Kidney epithelial cell (primary cell): ENCODE measurements around the gene HIF1A. TPM values are rescaled to one million over a fixed set of nuclear protein-coding genes. Genes with fewer than 3 reads are reported as not detected.

Source experiments
- DNase-seq: peaks from one replicate; pipeline ENCODE4 v3.0.0-alpha.2; 2010; ENCODE audit warnings: low read depth
- H3K27me3 ChIP-seq: 2 replicates; pipeline ENCODE4 v1.6.0; 2011; ENCODE audit warnings: low read length; ENCODE audit not compliant: control insufficient read depth, insufficient read depth
- H3K36me3 ChIP-seq: 2 replicates; pipeline ENCODE4 v1.5.1; 2011; ENCODE audit warnings: low read length; ENCODE audit not compliant: control insufficient read depth, insufficient read depth
- H3K4me3 ChIP-seq: 2 replicates; pipeline ENCODE4 v1.5.1; 2011; ENCODE audit warnings: low read depth, mild to moderate bottlenecking, control low read depth, low read length
- total RNA-seq: library from RNA; depleted of rRNA; stranded (reverse); fragments of >200 nt; gene quantifications from 2 replicates; pipeline ENCODE4 v1.2.3, GENCODE V29; 2015
- TF ChIP-seq, protein P1 (sequence below): IDR thresholded peaks from 2 replicates; pipeline ENCODE4 v1.5.1; 2011; ENCODE audit warnings: mild to moderate bottlenecking, moderate library complexity, low read length, control low read depth, inconsistent platforms; ENCODE audit not compliant: insufficient read depth, poor library complexity, severe bottlenecking

HIF1A gene
- total RNA-seq, 1 donor from 2014 or later, result 307 TPM

DNA sequence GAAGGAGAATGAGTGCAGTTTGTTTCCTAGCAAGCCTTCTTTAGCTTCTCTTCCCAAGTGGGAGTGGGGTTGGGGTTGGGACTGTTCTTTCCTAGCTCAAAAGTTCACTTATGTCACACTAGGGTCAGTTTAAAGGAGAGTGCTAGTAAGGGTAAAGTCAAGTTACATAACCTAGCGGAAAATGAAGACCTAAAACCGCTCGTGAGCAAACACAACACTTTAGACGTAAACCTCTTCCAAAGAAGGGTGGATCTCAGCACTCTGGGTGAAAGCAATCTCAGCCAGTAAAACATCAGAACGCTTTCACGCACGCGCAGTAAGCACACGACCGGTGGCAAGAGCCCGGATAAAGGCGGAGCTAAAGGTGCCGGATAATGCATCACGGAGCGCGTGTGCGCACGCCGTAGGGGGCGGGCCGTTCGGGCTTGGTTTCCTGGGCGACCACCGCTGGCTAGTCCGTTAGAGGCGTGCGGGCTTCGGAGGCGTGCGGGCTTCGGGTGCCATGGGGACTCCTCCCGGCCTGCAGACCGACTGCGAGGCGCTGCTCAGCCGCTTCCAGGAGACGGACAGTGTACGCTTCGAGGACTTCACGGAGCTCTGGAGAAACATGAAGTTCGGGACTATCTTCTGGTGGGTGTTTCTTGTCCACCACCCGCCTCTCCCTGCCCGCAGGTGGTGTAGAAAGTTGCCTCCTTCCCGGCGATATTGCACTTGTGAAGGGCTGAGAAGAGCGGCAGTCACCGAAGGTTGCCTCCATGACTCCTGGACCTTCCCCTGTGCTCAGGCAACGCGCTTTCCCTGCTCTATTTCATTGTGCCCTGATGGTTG is 66.9 kb downstream of the HIF1A start, which contains the start of gene SNAPC1:
TSS of gene SNAPC1 (plus strand) at position 462 of the 828 bp plus-strand sequence. CDS start at position 503, 41 bp downstream.
- Histone ChIP-seq H3K27me3 (no peaks in the 10 kb centered on the region), H3K4me3 (peak within 1 kb of the TSS; percentile 93), H3K36me3 (no peaks in the 10 kb centered on the region)
- peak; percentile 94 for DNase-seq
- TF ChIP-seq, protein P1, sequence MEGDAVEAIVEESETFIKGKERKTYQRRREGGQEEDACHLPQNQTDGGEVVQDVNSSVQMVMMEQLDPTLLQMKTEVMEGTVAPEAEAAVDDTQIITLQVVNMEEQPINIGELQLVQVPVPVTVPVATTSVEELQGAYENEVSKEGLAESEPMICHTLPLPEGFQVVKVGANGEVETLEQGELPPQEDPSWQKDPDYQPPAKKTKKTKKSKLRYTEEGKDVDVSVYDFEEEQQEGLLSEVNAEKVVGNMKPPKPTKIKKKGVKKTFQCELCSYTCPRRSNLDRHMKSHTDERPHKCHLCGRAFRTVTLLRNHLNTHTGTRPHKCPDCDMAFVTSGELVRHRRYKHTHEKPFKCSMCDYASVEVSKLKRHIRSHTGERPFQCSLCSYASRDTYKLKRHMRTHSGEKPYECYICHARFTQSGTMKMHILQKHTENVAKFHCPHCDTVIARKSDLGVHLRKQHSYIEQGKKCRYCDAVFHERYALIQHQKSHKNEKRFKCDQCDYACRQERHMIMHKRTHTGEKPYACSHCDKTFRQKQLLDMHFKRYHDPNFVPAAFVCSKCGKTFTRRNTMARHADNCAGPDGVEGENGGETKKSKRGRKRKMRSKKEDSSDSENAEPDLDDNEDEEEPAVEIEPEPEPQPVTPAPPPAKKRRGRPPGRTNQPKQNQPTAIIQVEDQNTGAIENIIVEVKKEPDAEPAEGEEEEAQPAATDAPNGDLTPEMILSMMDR, result no peak

DNA sequence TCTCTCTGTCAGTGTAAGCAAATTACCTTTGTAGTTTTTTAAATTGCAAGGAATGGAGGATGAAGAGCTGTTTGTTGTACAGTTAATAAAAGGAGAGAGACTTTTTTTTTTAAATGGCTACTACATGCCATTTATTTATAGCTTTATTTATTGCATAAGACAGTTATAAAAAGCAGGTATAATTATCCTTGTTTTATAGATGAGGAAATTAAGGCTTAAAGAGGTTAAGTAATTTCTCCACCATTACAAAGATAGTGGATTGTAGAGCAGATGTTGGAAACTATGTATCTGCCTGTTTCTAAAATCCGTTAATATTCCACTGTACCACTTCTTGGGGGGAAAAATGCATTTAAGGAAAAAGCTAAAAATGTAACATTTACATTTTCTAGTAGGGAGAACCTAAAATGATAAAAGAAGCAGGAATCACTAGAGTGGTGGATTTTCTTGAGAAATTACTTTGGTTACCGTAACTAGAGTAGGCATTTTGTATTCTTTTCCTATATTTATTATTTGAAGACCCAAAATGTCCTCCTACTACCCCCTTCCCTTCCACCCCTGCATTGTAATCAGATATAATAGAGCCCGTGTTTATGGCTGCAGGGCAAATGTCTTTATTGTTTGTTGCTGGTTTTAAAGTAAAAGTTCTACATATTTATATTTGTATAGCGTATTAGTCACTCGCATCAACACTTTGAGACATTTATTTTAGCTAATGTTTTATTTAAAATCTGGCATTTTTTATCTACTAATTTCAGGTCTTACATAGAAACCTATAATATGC is 69.2 kb downstream of the HIF1A start:
- H3K4me3 ChIP-seq, result peak overlapping the region; percentile 93

DNA sequence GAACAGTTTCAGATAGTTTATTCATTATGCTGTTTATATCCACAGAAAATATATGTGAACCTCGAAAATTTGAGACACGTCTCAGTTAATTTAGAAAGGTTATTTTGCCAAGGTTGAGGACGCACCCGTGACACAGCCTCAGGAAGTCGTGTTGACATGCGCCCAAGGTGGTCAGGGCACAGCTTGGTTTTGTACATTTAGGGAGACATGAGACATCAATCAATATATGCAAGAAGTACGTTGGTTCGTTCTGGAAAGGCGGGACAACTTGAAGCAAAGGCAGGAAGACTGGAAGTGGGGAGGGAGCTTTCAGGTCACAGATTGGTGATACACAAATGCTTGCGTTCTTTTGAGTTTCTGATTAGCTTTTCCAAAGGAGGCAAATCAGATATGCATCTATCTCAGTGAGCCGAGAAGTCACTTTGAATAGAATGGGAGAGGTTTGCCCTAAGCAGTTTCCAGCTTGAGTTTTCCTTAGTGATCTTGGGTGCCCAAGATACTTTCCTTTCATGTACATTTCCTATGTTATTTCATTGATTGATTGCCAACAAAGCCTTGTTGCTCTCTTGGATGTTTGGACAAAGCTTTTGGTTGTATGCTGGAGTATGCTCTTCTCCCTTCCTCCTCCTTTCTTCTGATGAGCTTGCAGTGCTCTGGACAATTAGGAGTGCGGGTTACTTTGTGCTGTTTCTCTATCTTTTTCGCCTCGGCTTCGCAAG is 70.1 kb downstream of the HIF1A start:
- no peak for DNase-seq
- Histone ChIP-seq H3K36me3 (no peaks in the 10 kb centered on the region), H3K27me3 (no peaks in the 10 kb centered on the region), H3K4me3 (peak overlapping the region; percentile 36)
- TF ChIP-seq, protein P1, result no peak

More for the DNA sequence above, 69.2 kb downstream of the HIF1A start:
- TF ChIP-seq, protein P1, result no peak
- Histone ChIP-seq H3K27me3 (no peaks in the 10 kb centered on the region), H3K36me3 (no peaks in the 10 kb centered on the region)
- no peak for DNase-seq

DNA sequence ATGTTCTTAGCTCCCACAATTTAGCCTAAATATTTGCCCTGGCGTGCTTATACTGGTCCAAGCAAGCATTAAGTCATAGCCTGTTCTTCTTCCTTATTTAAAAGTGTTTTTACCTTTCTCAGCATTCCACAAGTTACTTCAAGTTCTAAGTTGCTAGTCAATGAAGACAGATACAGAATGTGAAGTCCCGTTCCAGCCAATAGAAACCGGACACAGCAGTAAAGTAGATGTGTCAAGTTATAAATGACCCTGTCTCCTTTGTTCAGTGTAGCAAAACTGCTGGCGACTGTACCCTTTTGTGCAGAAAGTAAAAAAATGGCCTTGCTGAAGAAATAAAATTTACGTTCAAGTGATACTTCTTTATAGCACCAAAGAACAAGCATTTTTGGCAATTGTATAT is 70.8 kb downstream of the HIF1A start:
- Histone ChIP-seq H3K27me3 (no peaks in the 10 kb centered on the region), H3K36me3 (no peaks in the 10 kb centered on the region), H3K4me3 (no peak overlapping the region)
- TF ChIP-seq, protein P1, result no peak
- no peak for DNase-seq

DNA sequence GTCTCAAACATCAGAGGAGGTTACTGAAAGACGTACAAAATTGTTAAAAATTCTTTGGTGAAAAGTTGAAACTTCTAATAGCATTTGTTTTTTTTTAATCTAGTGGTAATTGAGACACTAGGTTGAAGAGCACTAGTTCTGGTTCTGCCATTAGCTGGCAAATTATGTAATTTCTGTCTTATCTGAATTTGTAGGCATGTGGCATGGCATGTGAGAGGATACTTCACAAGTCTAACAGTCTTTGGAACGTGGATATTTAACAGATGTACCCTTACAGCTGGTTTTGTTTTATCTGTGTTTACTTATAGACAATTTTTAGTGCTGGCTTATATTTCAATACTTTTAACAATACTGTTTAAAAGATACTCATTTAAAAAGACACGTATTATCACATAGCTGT is 72.9 kb downstream of the HIF1A start:
- H3K36me3 ChIP-seq, result no peaks in the 10 kb centered on the region

More for the DNA sequence above, 72.9 kb downstream of the HIF1A start:
- DNase-seq, result no peak
- no peak overlapping the region for H3K4me3 ChIP-seq
- no peaks in the 10 kb centered on the region for H3K27me3 ChIP-seq
- TF ChIP-seq, protein P1, result no peak
